ENCODE results near the gene PCSK2. TPM values are rescaled to one million over a fixed set of nuclear protein-coding genes. Genes with fewer than 3 reads are reported as not detected.

Gene PCSK2
- polyA plus RNA-seq, 1 donor from 2014 or later, result 27.9 TPM

DNA sequence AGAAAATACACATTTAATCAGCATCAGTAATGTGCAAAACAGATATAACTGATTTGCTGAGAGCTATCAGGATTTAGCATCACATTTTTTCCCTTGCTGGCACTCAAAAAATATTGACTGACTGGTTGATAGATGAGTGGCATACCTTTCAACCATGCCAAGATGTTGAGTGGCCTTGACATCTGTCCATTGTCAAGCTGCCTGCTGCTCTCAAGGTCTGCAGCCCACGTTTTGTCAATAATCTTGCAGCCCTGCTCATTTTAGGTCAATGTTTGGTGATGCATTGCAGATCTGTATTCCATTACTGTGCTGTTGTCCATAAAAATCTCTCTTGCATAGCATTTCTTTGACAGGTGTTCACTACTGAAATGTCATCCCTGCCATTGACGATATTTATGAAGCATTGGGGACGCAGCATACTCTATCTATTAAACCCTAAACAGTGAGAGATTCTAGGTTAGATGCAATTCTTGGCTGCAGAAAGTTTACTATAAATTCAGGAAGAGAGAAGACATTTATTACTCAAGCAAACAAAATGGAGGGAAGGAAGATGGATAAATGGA lies 192.7 kb downstream of the PCSK2 start:
- no peaks in the 10 kb centered on the region for H3K9me2 ChIP-seq (ENCODE audit: insufficient read depth, low read length)
- no peak overlapping the region for H2AFZ ChIP-seq (ENCODE audit: low read depth, low read length)
- no peak overlapping the region for H3K9ac ChIP-seq (ENCODE audit: low read length)
- H3K27me3 ChIP-seq (ENCODE audit: insufficient read depth, low read depth, low read length), result no peaks in the 10 kb centered on the region
- TF ChIP-seq, protein P1, sequence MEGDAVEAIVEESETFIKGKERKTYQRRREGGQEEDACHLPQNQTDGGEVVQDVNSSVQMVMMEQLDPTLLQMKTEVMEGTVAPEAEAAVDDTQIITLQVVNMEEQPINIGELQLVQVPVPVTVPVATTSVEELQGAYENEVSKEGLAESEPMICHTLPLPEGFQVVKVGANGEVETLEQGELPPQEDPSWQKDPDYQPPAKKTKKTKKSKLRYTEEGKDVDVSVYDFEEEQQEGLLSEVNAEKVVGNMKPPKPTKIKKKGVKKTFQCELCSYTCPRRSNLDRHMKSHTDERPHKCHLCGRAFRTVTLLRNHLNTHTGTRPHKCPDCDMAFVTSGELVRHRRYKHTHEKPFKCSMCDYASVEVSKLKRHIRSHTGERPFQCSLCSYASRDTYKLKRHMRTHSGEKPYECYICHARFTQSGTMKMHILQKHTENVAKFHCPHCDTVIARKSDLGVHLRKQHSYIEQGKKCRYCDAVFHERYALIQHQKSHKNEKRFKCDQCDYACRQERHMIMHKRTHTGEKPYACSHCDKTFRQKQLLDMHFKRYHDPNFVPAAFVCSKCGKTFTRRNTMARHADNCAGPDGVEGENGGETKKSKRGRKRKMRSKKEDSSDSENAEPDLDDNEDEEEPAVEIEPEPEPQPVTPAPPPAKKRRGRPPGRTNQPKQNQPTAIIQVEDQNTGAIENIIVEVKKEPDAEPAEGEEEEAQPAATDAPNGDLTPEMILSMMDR (IDR thresholded peaks at IDR 0.05; ENCODE audit: poor library complexity, severe bottlenecking), result no peak
- TF ChIP-seq, protein P2, sequence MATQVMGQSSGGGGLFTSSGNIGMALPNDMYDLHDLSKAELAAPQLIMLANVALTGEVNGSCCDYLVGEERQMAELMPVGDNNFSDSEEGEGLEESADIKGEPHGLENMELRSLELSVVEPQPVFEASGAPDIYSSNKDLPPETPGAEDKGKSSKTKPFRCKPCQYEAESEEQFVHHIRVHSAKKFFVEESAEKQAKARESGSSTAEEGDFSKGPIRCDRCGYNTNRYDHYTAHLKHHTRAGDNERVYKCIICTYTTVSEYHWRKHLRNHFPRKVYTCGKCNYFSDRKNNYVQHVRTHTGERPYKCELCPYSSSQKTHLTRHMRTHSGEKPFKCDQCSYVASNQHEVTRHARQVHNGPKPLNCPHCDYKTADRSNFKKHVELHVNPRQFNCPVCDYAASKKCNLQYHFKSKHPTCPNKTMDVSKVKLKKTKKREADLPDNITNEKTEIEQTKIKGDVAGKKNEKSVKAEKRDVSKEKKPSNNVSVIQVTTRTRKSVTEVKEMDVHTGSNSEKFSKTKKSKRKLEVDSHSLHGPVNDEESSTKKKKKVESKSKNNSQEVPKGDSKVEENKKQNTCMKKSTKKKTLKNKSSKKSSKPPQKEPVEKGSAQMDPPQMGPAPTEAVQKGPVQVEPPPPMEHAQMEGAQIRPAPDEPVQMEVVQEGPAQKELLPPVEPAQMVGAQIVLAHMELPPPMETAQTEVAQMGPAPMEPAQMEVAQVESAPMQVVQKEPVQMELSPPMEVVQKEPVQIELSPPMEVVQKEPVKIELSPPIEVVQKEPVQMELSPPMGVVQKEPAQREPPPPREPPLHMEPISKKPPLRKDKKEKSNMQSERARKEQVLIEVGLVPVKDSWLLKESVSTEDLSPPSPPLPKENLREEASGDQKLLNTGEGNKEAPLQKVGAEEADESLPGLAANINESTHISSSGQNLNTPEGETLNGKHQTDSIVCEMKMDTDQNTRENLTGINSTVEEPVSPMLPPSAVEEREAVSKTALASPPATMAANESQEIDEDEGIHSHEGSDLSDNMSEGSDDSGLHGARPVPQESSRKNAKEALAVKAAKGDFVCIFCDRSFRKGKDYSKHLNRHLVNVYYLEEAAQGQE (IDR thresholded peaks at IDR 0.05; ENCODE audit: borderline replicate concordance), result no peak
- TF ChIP-seq POLR2AphosphoS5 (IDR thresholded peaks at IDR 0.05) (peak; percentile 77), EP300 (conservative IDR thresholded peaks at IDR 0.05; ENCODE audit: poor library complexity, severe bottlenecking) (peak; percentile 98), TAF1 (IDR thresholded peaks at IDR 0.05; ENCODE audit: low read depth) (no peak)
- H3K9me3 ChIP-seq (ENCODE audit: low read length), result no peaks in the 10 kb centered on the region
- H3F3A ChIP-seq (ENCODE audit: insufficient read depth, low read length, poor library complexity, severe bottlenecking), result no peaks in the 10 kb centered on the region
- H3K79me2 ChIP-seq (replicated peaks; ENCODE audit: insufficient read depth, low read length), result no peaks in the 10 kb centered on the region
- no peaks in the 10 kb centered on the region for H4K20me1 ChIP-seq (ENCODE audit: insufficient read depth)
- peak overlapping the region; percentile 20 for H3K27ac ChIP-seq (ENCODE audit: low read length)
- H3K4me2 ChIP-seq (ENCODE audit: low read length), result peak overlapping the region; percentile 3
- no peak overlapping the region for H3K4me3 ChIP-seq (ENCODE audit: low read length)
- no peaks in the 10 kb centered on the region for H3K36me3 ChIP-seq (ENCODE audit: insufficient read depth, low read length)

DNA sequence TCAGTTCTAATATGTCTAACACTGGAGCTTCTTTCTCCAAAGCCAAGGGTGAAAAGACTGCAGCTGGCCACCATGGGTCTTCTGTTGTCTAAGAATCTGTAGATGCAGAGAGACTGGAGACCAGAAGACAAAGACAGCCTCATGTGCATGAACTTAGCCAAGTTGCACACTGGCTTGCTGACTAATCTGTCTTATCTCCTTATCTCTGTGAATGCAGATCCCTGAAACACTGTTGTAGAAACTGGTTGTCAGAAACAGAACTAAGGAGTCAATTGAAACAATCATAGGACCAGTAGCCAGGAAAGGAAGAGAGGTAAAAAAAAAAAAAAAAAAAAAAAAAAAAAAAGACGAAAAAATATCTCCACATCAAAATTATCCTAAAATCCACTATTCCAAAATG lies 194.7 kb downstream of the PCSK2 start:
- H3K36me3 ChIP-seq (ENCODE audit: insufficient read depth, low read length), result no peaks in the 10 kb centered on the region
- H2AFZ ChIP-seq (ENCODE audit: low read depth, low read length), result no peak overlapping the region
- H3K79me2 ChIP-seq (replicated peaks; ENCODE audit: insufficient read depth, low read length), result no peaks in the 10 kb centered on the region
- H3K9ac ChIP-seq (ENCODE audit: low read length), result no peak overlapping the region
- H3K27ac ChIP-seq (ENCODE audit: low read length), result no peak overlapping the region
- H3K4me2 ChIP-seq (ENCODE audit: low read length), result no peak overlapping the region
- H3K9me2 ChIP-seq (ENCODE audit: insufficient read depth, low read length), result no peaks in the 10 kb centered on the region
- H3K27me3 ChIP-seq (ENCODE audit: insufficient read depth, low read depth, low read length), result no peaks in the 10 kb centered on the region
- no peaks in the 10 kb centered on the region for H3F3A ChIP-seq (ENCODE audit: insufficient read depth, low read length, poor library complexity, severe bottlenecking)
- no peaks in the 10 kb centered on the region for H3K9me3 ChIP-seq (ENCODE audit: low read length)
- no peaks in the 10 kb centered on the region for H4K20me1 ChIP-seq (ENCODE audit: insufficient read depth)
- TF ChIP-seq, protein P2 (IDR thresholded peaks at IDR 0.05; ENCODE audit: borderline replicate concordance), result no peak
- TF ChIP-seq EP300 (conservative IDR thresholded peaks at IDR 0.05; ENCODE audit: poor library complexity, severe bottlenecking), result no peak
- TF ChIP-seq, protein P1 (IDR thresholded peaks at IDR 0.05; ENCODE audit: poor library complexity, severe bottlenecking), result no peak
- no peak for TF ChIP-seq EZH2 (IDR thresholded peaks at IDR 0.05; ENCODE audit: borderline replicate concordance, insufficient read depth, low read length, poor library complexity, severe bottlenecking)
- no peak for TF ChIP-seq RAD21 (conservative IDR thresholded peaks at IDR 0.05)
- TF ChIP-seq MXI1 (conservative IDR thresholded peaks at IDR 0.05; ENCODE audit: poor library complexity, severe bottlenecking), result no peak
- TF ChIP-seq TAF1 (IDR thresholded peaks at IDR 0.05; ENCODE audit: low read depth), result no peak
- no peak for TF ChIP-seq SMC3 (conservative IDR thresholded peaks at IDR 0.05; ENCODE audit: poor library complexity)
- no peak overlapping the region for H3K4me3 ChIP-seq (ENCODE audit: low read length)
